Loucy (cell line): Measurements from ENCODE around the gene TFEB.
"Not testable (repeated sequence)": the region's sequence is repeated elsewhere in the genome, so short reads cannot be mapped to it uniquely, and the experiment has no call there.

Experiments used
- H2AFZ ChIP-seq: fragments of 200-600 bp; sonication (generic); 2 replicates; pipeline ENCODE4 v1.6.0; 2016; ENCODE audit warnings: antibody characterized with exemption, mild to moderate bottlenecking, low read length, moderate library complexity
- H3F3A ChIP-seq: fragments of 200-600 bp; 2 replicates; pipeline ENCODE4 v1.6.0; 2016; ENCODE audit warnings: antibody characterized with exemption, low read depth, mild to moderate bottlenecking
- H3K27me3 ChIP-seq: fragments of 200-600 bp; sonication (generic); 2 replicates; pipeline ENCODE4 v1.6.1; 2014; ENCODE audit warnings: low read length, mild to moderate bottlenecking; ENCODE audit not compliant: insufficient read depth, poor library complexity, severe bottlenecking
- H3K36me3 ChIP-seq: fragments of 200-600 bp; sonication (generic); 2 replicates; pipeline ENCODE4 v1.6.1; 2016; ENCODE audit warnings: low read length; ENCODE audit not compliant: insufficient read depth
- H3K4me1 ChIP-seq: fragments of 200-600 bp; sonication (generic); 2 replicates; pipeline ENCODE4 v1.5.1; 2014; ENCODE audit warnings: low read length, mild to moderate bottlenecking; ENCODE audit not compliant: insufficient read depth, poor library complexity, severe bottlenecking
- H3K4me2 ChIP-seq: fragments of 200-600 bp; sonication (generic); 2 replicates; pipeline ENCODE4 v1.6.0; 2014; ENCODE audit warnings: antibody characterized with exemption, low read length, low read depth, mild to moderate bottlenecking; ENCODE audit not compliant: poor library complexity, severe bottlenecking
- H3K4me3 ChIP-seq: fragments of 200-600 bp; sonication (generic); 2 replicates; pipeline ENCODE4 v1.5.1; 2014; ENCODE audit warnings: low read length, mild to moderate bottlenecking, mixed read lengths; ENCODE audit not compliant: poor library complexity, severe bottlenecking
- H3K79me2 ChIP-seq: fragments of 200-600 bp; sonication (generic); 2 replicates; pipeline ENCODE4 v1.6.1; 2014; ENCODE audit warnings: low read length; ENCODE audit not compliant: insufficient read depth
- H3K9ac ChIP-seq: fragments of 200-600 bp; sonication (generic); 2 replicates; pipeline ENCODE4 v1.6.0; 2014; ENCODE audit warnings: mild to moderate bottlenecking, low read depth, low read length, moderate library complexity; ENCODE audit not compliant: poor library complexity, severe bottlenecking
- H3K9me2 ChIP-seq: fragments of 200-600 bp; sonication (generic); replicated peaks from 2 replicates; pipeline ENCODE4 v1.6.1; 2016; ENCODE audit warnings: low read depth, low read length, mixed read lengths
- H3K9me3 ChIP-seq: fragments of 200-600 bp; sonication (generic); 2 replicates; pipeline ENCODE4 v1.6.1; 2014; ENCODE audit warnings: mild to moderate bottlenecking, antibody characterized with exemption, low read length, low read depth; ENCODE audit not compliant: insufficient read depth
- H4K20me1 ChIP-seq: fragments of 200-600 bp; sonication (generic); 2 replicates; pipeline ENCODE4 v1.6.0; 2014; ENCODE audit warnings: antibody characterized with exemption, low read length, mild to moderate bottlenecking; ENCODE audit not compliant: insufficient read depth, poor library complexity, severe bottlenecking
- EZH2phosphoT487 ChIP-seq: fragments of 200-600 bp; IDR thresholded peaks from 2 replicates; pipeline ENCODE4 v1.6.1; 2018; ENCODE audit warnings: antibody characterized with exemption, mild to moderate bottlenecking, moderate library complexity, borderline replicate concordance
- TF ChIP-seq, protein P1 (sequence below): fragments of 200-600 bp; sonication (generic); conservative IDR thresholded peaks from 2 replicates; pipeline ENCODE4 v1.5.1; 2014; ENCODE audit warnings: mild to moderate bottlenecking, antibody characterized with exemption, low read length

Gene TFEB

DNA sequence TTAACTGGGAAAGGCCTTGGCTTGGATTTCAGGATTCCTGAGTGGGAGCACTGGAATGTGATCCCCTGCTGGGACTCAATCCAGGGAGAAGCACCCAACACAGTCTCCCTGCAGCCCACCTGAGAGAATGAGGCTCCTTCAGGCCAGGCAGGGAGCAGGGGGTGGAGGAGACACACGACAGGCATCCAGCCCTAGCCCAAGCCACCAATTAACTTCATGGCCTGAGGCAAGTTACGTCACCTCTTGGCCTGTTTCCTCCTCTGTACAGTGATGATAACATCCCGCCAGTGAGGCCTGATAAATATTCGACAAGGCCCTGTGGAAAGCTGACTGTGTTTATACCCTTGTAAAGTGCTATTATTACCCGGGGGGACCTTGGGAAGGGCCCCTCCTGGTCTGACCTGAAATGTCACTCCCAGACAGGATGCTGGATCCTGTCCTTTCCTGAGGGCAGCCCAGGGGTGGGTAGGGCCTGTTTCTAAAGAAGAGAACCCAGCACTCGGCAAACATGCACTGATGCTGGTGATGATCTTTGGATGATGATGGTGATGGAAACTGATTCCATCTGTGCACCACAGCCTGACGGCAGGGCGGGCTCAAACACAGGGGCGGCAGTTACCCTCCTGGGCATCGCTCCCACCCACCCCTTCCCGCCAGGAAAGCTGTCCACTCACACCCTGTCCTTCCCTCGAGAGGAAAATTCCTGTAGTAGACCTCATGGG is 31.9 kb upstream of the TFEB start:
- Histone ChIP-seq H3K9me2 (no peaks in the 10 kb centered on the region), H3K9me3 (no peaks in the 10 kb centered on the region), H4K20me1 (no peaks in the 10 kb centered on the region), H3F3A (no peaks in the 10 kb centered on the region), H3K36me3 (peaks cover 7% of the 10 kb centered on the region; the same call in 1 of the 2 replicates), H3K9ac (peak overlapping the region; percentile 63), H3K4me2 (peak overlapping the region; percentile 1), H3K79me2 (no peaks in the 10 kb centered on the region), H3K4me3 (no peak overlapping the region), H3K27me3 (no peaks in the 10 kb centered on the region), H3K4me1 (peaks cover 34% of the 10 kb centered on the region), H2AFZ (no peak overlapping the region)
- TF ChIP-seq EZH2phosphoT487 = no peak
- TF ChIP-seq, protein P1, sequence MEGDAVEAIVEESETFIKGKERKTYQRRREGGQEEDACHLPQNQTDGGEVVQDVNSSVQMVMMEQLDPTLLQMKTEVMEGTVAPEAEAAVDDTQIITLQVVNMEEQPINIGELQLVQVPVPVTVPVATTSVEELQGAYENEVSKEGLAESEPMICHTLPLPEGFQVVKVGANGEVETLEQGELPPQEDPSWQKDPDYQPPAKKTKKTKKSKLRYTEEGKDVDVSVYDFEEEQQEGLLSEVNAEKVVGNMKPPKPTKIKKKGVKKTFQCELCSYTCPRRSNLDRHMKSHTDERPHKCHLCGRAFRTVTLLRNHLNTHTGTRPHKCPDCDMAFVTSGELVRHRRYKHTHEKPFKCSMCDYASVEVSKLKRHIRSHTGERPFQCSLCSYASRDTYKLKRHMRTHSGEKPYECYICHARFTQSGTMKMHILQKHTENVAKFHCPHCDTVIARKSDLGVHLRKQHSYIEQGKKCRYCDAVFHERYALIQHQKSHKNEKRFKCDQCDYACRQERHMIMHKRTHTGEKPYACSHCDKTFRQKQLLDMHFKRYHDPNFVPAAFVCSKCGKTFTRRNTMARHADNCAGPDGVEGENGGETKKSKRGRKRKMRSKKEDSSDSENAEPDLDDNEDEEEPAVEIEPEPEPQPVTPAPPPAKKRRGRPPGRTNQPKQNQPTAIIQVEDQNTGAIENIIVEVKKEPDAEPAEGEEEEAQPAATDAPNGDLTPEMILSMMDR = no peak

DNA sequence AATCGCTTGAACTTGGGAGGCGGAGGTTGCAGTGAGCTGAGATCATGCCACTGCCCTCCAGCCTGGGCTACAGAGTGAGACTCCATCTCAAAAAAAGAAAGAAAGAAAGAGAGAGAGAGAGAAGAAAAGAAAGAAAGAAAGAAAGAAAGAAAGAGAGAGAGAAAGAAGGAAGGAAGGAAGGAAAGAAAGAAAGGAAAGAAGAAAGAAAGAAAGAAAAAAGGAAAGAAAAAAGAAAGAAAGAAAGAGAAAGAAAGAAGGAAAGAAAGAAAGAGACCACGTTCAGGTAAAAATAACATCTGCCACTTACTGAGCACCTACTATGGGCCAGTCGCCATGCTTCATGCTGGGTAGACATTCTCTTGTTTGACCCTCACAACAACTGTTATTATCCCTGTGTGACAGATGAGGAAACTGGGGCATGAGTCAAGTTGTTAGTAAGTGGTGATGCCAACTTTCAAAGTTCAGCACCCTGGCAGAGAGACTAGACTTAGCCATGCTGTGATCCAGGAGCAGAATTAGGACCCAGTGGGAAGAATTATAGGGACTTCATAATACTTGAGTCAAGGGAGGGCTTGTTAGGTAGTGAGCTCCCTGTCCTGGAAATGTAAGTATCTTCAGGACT is 30.7 kb upstream of the TFEB start:
- H3K36me3 ChIP-seq, H2AFZ ChIP-seq, H3K27me3 ChIP-seq, H3K4me3 ChIP-seq, H4K20me1 ChIP-seq, H3K9me3 ChIP-seq, H3F3A ChIP-seq, H3K79me2 ChIP-seq, H3K9me2 ChIP-seq: not testable (repeated sequence)
- Histone ChIP-seq H3K4me1 (peaks cover 34% of the 10 kb centered on the region), H3K4me2 (peak overlapping the region; percentile 1), H3K9ac (peak overlapping the region; percentile 50)

DNA sequence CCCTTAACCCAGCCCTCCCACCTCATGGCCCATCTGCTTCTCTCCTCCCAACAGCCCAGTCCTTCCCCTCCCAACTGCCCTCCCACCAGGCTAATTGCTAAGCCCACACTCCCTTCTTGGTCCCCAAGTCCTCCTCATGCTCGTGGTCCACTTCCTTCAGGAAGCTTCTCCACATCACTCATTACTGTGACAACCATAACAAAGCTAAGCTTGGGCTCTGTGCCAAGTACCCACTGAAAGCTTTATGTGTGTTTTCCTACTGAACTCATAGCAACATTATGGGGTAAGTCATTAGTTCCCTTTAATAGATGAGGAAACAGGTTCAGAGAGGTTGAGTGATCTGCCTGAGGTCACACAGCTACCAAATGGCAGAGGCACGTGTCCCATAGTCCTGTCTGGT is 28.1 kb upstream of the TFEB start:
- Histone ChIP-seq H3K27me3 (no peaks in the 10 kb centered on the region), H3K4me2 (no peak overlapping the region), H3K9ac (no peak overlapping the region), H3K9me2 (no peaks in the 10 kb centered on the region), H3K9me3 (no peaks in the 10 kb centered on the region), H3K36me3 (no peaks in the 10 kb centered on the region), H2AFZ (no peak overlapping the region), H3K4me1 (peaks cover 23% of the 10 kb centered on the region), H3K79me2 (no peaks in the 10 kb centered on the region), H3K4me3 (no peak overlapping the region), H3F3A (no peaks in the 10 kb centered on the region), H4K20me1 (no peaks in the 10 kb centered on the region)
- no peak for TF ChIP-seq EZH2phosphoT487
- TF ChIP-seq, protein P1 = no peak
